H7 (cell line): Measurements from ENCODE around the gene HSDL2. TPM values are rescaled to one million over a fixed set of nuclear protein-coding genes. Genes with fewer than 3 reads are reported as not detected.

ENCODE experiments used
- DNase-seq: peaks from one replicate; pipeline ENCODE4 v3.0.0; 2012
- H3K27me3 ChIP-seq: 2 replicates; pipeline ENCODE4 v1.6.0; 2011; ENCODE audit warnings: mild to moderate bottlenecking, low read length; ENCODE audit not compliant: control insufficient read depth, insufficient read depth
- H3K36me3 ChIP-seq: replicated peaks from 2 replicates; pipeline ENCODE4 v1.5.1; 2011; ENCODE audit warnings: low read length; ENCODE audit not compliant: control insufficient read depth, insufficient read depth
- H3K4me3 ChIP-seq: 2 replicates; pipeline ENCODE4 v1.5.1; 2011; ENCODE audit warnings: low read depth, mild to moderate bottlenecking, control low read depth, low read length, moderate library complexity; ENCODE audit not compliant: insufficient read depth
- total RNA-seq: library from RNA; depleted of rRNA; stranded (reverse); fragments of >200 nt; shearing (Covaris generic); gene quantifications from 2 replicates; pipeline ENCODE4 v1.2.3, GENCODE V29; 2014

Gene HSDL2
- total RNA-seq, 1 experiment from 2014 or later, result 27.6 TPM

GRCh38 chr9:112434487-112434886 lies 54.6 kb downstream of the HSDL2 start:
- Histone ChIP-seq H3K36me3 (peaks cover 1% of the 10 kb centered on the region; the same call in 1 of the 2 replicates), H3K27me3 (no peaks in the 10 kb centered on the region), H3K4me3 (no peak overlapping the region)
- no peak for DNase-seq

- Histone ChIP-seq H3K27me3 (no peaks in the 10 kb centered on the region), H3K36me3 (peaks cover 1% of the 10 kb centered on the region; the same call in 1 of the 2 replicates), H3K4me3 (no peak overlapping the region)
- DNase-seq, result no peak
Observed at GRCh38 chr9:112437406-112437805, 57.5 kb downstream of the HSDL2 start.

GRCh38 chr9:112439171-112439570 lies 59.3 kb downstream of the HSDL2 start:
- H3K4me3 ChIP-seq, result no peak overlapping the region
- DNase-seq, result no peak
- no peaks in the 10 kb centered on the region for H3K27me3 ChIP-seq
- no peaks in the 10 kb centered on the region; the same call in 1 of the 2 replicates for H3K36me3 ChIP-seq

GRCh38 chr9:112439825-112440224 lies 59.9 kb downstream of the HSDL2 start:
- DNase-seq, result no peak
- H3K36me3 ChIP-seq, result no peaks in the 10 kb centered on the region; the same call in 1 of the 2 replicates
- H3K27me3 ChIP-seq, result no peaks in the 10 kb centered on the region
- H3K4me3 ChIP-seq, result no peak overlapping the region

GRCh38 chr9:112443200-112443599 lies 63.3 kb downstream of the HSDL2 start:
- Histone ChIP-seq H3K27me3 (no peaks in the 10 kb centered on the region), H3K4me3 (no peak overlapping the region), H3K36me3 (no peaks in the 10 kb centered on the region; the same call in 1 of the 2 replicates)
- no peak for DNase-seq

- H3K27me3 ChIP-seq, result no peaks in the 10 kb centered on the region
- H3K36me3 ChIP-seq, result no peaks in the 10 kb centered on the region; the same call in 1 of the 2 replicates
- H3K4me3 ChIP-seq, result no peak overlapping the region
- no peak for DNase-seq
Observed at GRCh38 chr9:112443636-112444035, 63.7 kb downstream of the HSDL2 start.

GRCh38 chr9:112445196-112445595 lies 65.3 kb downstream of the HSDL2 start:
- no peak for DNase-seq
- Histone ChIP-seq H3K36me3 (no peaks in the 10 kb centered on the region; the same call in 1 of the 2 replicates), H3K4me3 (no peak overlapping the region)

GRCh38 chr9:112446080-112446479 lies 66.2 kb downstream of the HSDL2 start:
- Histone ChIP-seq H3K4me3 (no peak overlapping the region), H3K36me3 (no peaks in the 10 kb centered on the region; the same call in 1 of the 2 replicates), H3K27me3 (no peaks in the 10 kb centered on the region)
- no peak for DNase-seq

More at GRCh38 chr9:112445196-112445595, 65.3 kb downstream of the HSDL2 start:
- H3K27me3 ChIP-seq, result no peaks in the 10 kb centered on the region

- Histone ChIP-seq H3K36me3 (no peaks in the 10 kb centered on the region; the same call in 1 of the 2 replicates), H3K4me3 (no peak overlapping the region), H3K27me3 (no peaks in the 10 kb centered on the region)
- no peak for DNase-seq
Observed at GRCh38 chr9:112446526-112446925, 66.6 kb downstream of the HSDL2 start.

- H3K4me3 ChIP-seq, result no peak overlapping the region
- H3K27me3 ChIP-seq, result no peaks in the 10 kb centered on the region
- no peak for DNase-seq
- no peaks in the 10 kb centered on the region; the same call in 1 of the 2 replicates for H3K36me3 ChIP-seq
Observed at GRCh38 chr9:112447283-112447761, 67.4 kb downstream of the HSDL2 start.

GRCh38 chr9:112462855-112463254 lies 82.9 kb downstream of the HSDL2 start:
- H3K4me3 ChIP-seq, result no peak overlapping the region
- no peaks in the 10 kb centered on the region; the same call in 1 of the 2 replicates for H3K36me3 ChIP-seq
- no peaks in the 10 kb centered on the region for H3K27me3 ChIP-seq
- no peak for DNase-seq

- DNase-seq, result no peak
- Histone ChIP-seq H3K27me3 (no peaks in the 10 kb centered on the region), H3K4me3 (no peak overlapping the region), H3K36me3 (no peaks in the 10 kb centered on the region; the same call in 1 of the 2 replicates)
Observed at GRCh38 chr9:112465352-112465751, 85.4 kb downstream of the HSDL2 start.

GRCh38 chr9:112472996-112473395 lies 93.1 kb downstream of the HSDL2 start:
- Histone ChIP-seq H3K36me3 (no peaks in the 10 kb centered on the region), H3K27me3 (no peaks in the 10 kb centered on the region), H3K4me3 (no peak overlapping the region)
- no peak for DNase-seq

GRCh38 chr9:112473986-112474385 lies 94.1 kb downstream of the HSDL2 start:
- Histone ChIP-seq H3K27me3 (no peaks in the 10 kb centered on the region), H3K4me3 (no peak overlapping the region), H3K36me3 (no peaks in the 10 kb centered on the region)
- no peak for DNase-seq

- DNase-seq, result no peak
- Histone ChIP-seq H3K27me3 (no peaks in the 10 kb centered on the region), H3K36me3 (no peaks in the 10 kb centered on the region), H3K4me3 (no peak overlapping the region)
Observed at GRCh38 chr9:112475318-112475717, 95.4 kb downstream of the HSDL2 start.

GRCh38 chr9:112477330-112477729 lies 97.4 kb downstream of the HSDL2 start:
- no peak for DNase-seq
- no peak overlapping the region for H3K4me3 ChIP-seq
- no peaks in the 10 kb centered on the region for H3K36me3 ChIP-seq
- H3K27me3 ChIP-seq, result no peaks in the 10 kb centered on the region
